ENCODE results near the gene PCBP3.
"Not testable (repeated sequence)": the region's sequence is repeated elsewhere in the genome, so short reads cannot be mapped to it uniquely, and the experiment has no call there.

The PCBP3 gene

GRCh38 chr21:45972353-45972715, 328.8 kb downstream of the PCBP3 start:
- Histone ChIP-seq H3K4me3 (ENCODE audit: low read length) (no peak overlapping the region), H3K4me1 (ENCODE audit: control insufficient read depth, insufficient read depth, low read length) (peaks cover 31% of the 10 kb centered on the region), H3K9me3 (ENCODE audit: control insufficient read depth, low read length) (no peaks in the 10 kb centered on the region), H3K9ac (ENCODE audit: low read length) (no peak overlapping the region), H3K27me3 (ENCODE audit: control insufficient read depth, insufficient read depth, low read length) (peaks cover 42% of the 10 kb centered on the region), H3K36me3 (ENCODE audit: control insufficient read depth, insufficient read depth, low read length) (no peaks in the 10 kb centered on the region)

GRCh38 chr21:45972716-45973474, 329.4 kb downstream of the PCBP3 start:
- Histone ChIP-seq H3K4me3 (ENCODE audit: low read length) (no peak overlapping the region), H3K4me1 (ENCODE audit: control insufficient read depth, insufficient read depth, low read length) (peaks cover 31% of the 10 kb centered on the region), H3K27me3 (ENCODE audit: control insufficient read depth, insufficient read depth, low read length) (peaks cover 42% of the 10 kb centered on the region), H3K36me3 (ENCODE audit: control insufficient read depth, insufficient read depth, low read length) (no peaks in the 10 kb centered on the region), H3K9me3 (ENCODE audit: control insufficient read depth, low read length) (no peaks in the 10 kb centered on the region), H3K9ac (ENCODE audit: low read length) (peak overlapping the region; percentile 68)

GRCh38 chr21:45973475-45974072, 330.0 kb downstream of the PCBP3 start:
- no peaks in the 10 kb centered on the region for H3K36me3 ChIP-seq (ENCODE audit: control insufficient read depth, insufficient read depth, low read length)
- H3K4me1 ChIP-seq (ENCODE audit: control insufficient read depth, insufficient read depth, low read length) = peaks cover 31% of the 10 kb centered on the region
- H3K9me3 ChIP-seq (ENCODE audit: control insufficient read depth, low read length) = no peaks in the 10 kb centered on the region
- peak overlapping the region; percentile 68 for H3K9ac ChIP-seq (ENCODE audit: low read length)
- H3K4me3 ChIP-seq (ENCODE audit: low read length) = peak overlapping the region; percentile 31
- H3K27me3 ChIP-seq (ENCODE audit: control insufficient read depth, insufficient read depth, low read length) = peaks cover 42% of the 10 kb centered on the region

GRCh38 chr21:45974073-45975019, 330.8 kb downstream of the PCBP3 start:
- H3K4me1 ChIP-seq (ENCODE audit: control insufficient read depth, insufficient read depth, low read length) = peaks cover 31% of the 10 kb centered on the region
- peaks cover 44% of the 10 kb centered on the region for H3K27me3 ChIP-seq (ENCODE audit: control insufficient read depth, insufficient read depth, low read length)

GRCh38 chr21:45975020-45975666, 331.6 kb downstream of the PCBP3 start:
- Histone ChIP-seq H3K27me3 (ENCODE audit: control insufficient read depth, insufficient read depth, low read length) (peaks cover 47% of the 10 kb centered on the region), H3K9ac (ENCODE audit: low read length) (peak overlapping the region; percentile 68), H3K9me3 (ENCODE audit: control insufficient read depth, low read length) (no peaks in the 10 kb centered on the region), H3K4me1 (ENCODE audit: control insufficient read depth, insufficient read depth, low read length) (peaks cover 31% of the 10 kb centered on the region), H3K4me3 (ENCODE audit: low read length) (no peak overlapping the region), H3K36me3 (ENCODE audit: control insufficient read depth, insufficient read depth, low read length) (no peaks in the 10 kb centered on the region)

More at GRCh38 chr21:45974073-45975019, 330.8 kb downstream of the PCBP3 start:
- H3K9me3 ChIP-seq (ENCODE audit: control insufficient read depth, low read length) = no peaks in the 10 kb centered on the region
- H3K4me3 ChIP-seq (ENCODE audit: low read length) = peak overlapping the region; percentile 31
- no peaks in the 10 kb centered on the region for H3K36me3 ChIP-seq (ENCODE audit: control insufficient read depth, insufficient read depth, low read length)
- H3K9ac ChIP-seq (ENCODE audit: low read length) = peak overlapping the region; percentile 68

- H3K4me1 ChIP-seq (ENCODE audit: control insufficient read depth, insufficient read depth, low read length) = peaks cover 36% of the 10 kb centered on the region
- peaks cover 50% of the 10 kb centered on the region for H3K27me3 ChIP-seq (ENCODE audit: control insufficient read depth, insufficient read depth, low read length)
- H3K9ac ChIP-seq (ENCODE audit: low read length); H3K4me3 ChIP-seq (ENCODE audit: low read length); H3K9me3 ChIP-seq (ENCODE audit: control insufficient read depth, low read length); H3K36me3 ChIP-seq (ENCODE audit: control insufficient read depth, insufficient read depth, low read length): not testable (repeated sequence)
Measured at GRCh38 chr21:45975667-45976409, 332.3 kb downstream of the PCBP3 start.

- Histone ChIP-seq H3K4me3 (ENCODE audit: low read length) (no peak overlapping the region), H3K36me3 (ENCODE audit: control insufficient read depth, insufficient read depth, low read length) (no peaks in the 10 kb centered on the region), H3K4me1 (ENCODE audit: control insufficient read depth, insufficient read depth, low read length) (peaks cover 41% of the 10 kb centered on the region), H3K27me3 (ENCODE audit: control insufficient read depth, insufficient read depth, low read length) (peaks cover 53% of the 10 kb centered on the region), H3K9ac (ENCODE audit: low read length) (no peak overlapping the region), H3K9me3 (ENCODE audit: control insufficient read depth, low read length) (no peaks in the 10 kb centered on the region)
Measured at GRCh38 chr21:45976701-45977311, 333.3 kb downstream of the PCBP3 start.

GRCh38 chr21:45977396-45977795, 333.9 kb downstream of the PCBP3 start:
- Histone ChIP-seq H3K4me3 (ENCODE audit: low read length) (no peak overlapping the region), H3K4me1 (ENCODE audit: control insufficient read depth, insufficient read depth, low read length) (peaks cover 42% of the 10 kb centered on the region), H3K9ac (ENCODE audit: low read length) (no peak overlapping the region), H3K9me3 (ENCODE audit: control insufficient read depth, low read length) (no peaks in the 10 kb centered on the region), H3K27me3 (ENCODE audit: control insufficient read depth, insufficient read depth, low read length) (peaks cover 54% of the 10 kb centered on the region), H3K36me3 (ENCODE audit: control insufficient read depth, insufficient read depth, low read length) (no peaks in the 10 kb centered on the region)

- Histone ChIP-seq H3K9ac (ENCODE audit: low read length) (no peak overlapping the region), H3K36me3 (ENCODE audit: control insufficient read depth, insufficient read depth, low read length) (no peaks in the 10 kb centered on the region), H3K4me1 (ENCODE audit: control insufficient read depth, insufficient read depth, low read length) (peaks cover 27% of the 10 kb centered on the region), H3K4me3 (ENCODE audit: low read length) (no peak overlapping the region), H3K27me3 (ENCODE audit: control insufficient read depth, insufficient read depth, low read length) (peaks cover 43% of the 10 kb centered on the region), H3K9me3 (ENCODE audit: control insufficient read depth, low read length) (no peaks in the 10 kb centered on the region)
Measured at GRCh38 chr21:45979141-45979631, 335.7 kb downstream of the PCBP3 start.

- H3K27me3 ChIP-seq (ENCODE audit: control insufficient read depth, insufficient read depth, low read length) = peaks cover 39% of the 10 kb centered on the region
- H3K9me3 ChIP-seq (ENCODE audit: control insufficient read depth, low read length) = no peaks in the 10 kb centered on the region
- peaks cover 22% of the 10 kb centered on the region for H3K4me1 ChIP-seq (ENCODE audit: control insufficient read depth, insufficient read depth, low read length)
- no peak overlapping the region for H3K9ac ChIP-seq (ENCODE audit: low read length)
- H3K4me3 ChIP-seq (ENCODE audit: low read length) = no peak overlapping the region
- no peaks in the 10 kb centered on the region for H3K36me3 ChIP-seq (ENCODE audit: control insufficient read depth, insufficient read depth, low read length)
Measured at GRCh38 chr21:45979651-45980050, 336.1 kb downstream of the PCBP3 start.

- Histone ChIP-seq H3K4me3 (ENCODE audit: low read length) (no peak overlapping the region), H3K27me3 (ENCODE audit: control insufficient read depth, insufficient read depth, low read length) (peaks cover 32% of the 10 kb centered on the region), H3K36me3 (ENCODE audit: control insufficient read depth, insufficient read depth, low read length) (no peaks in the 10 kb centered on the region), H3K9me3 (ENCODE audit: control insufficient read depth, low read length) (no peaks in the 10 kb centered on the region), H3K9ac (ENCODE audit: low read length) (no peak overlapping the region), H3K4me1 (ENCODE audit: control insufficient read depth, insufficient read depth, low read length) (peaks cover 16% of the 10 kb centered on the region)
Measured at GRCh38 chr21:45980271-45980670, 336.7 kb downstream of the PCBP3 start.
